Mucosa of rectum (tissue), 2 donors: Measurements from ENCODE around the gene BTBD17.

Experiments used
- H3K27ac ChIP-seq, 2 donors: one replicate each; pipeline ENCODE4 v1.7.0; 2013; ENCODE audit warnings: inconsistent platforms in 2 of 2, low read depth in 2 of 2, low read length in 2 of 2
- H3K27me3 ChIP-seq, 2 donors: one replicate each; pipeline ENCODE4 v1.7.0; 2013; ENCODE audit warnings: low read length in 2 of 2; ENCODE audit not compliant: control insufficient read depth in 2 of 2, insufficient read depth in 2 of 2
- H3K36me3 ChIP-seq, 2 donors: one replicate each; pipeline ENCODE4 v1.7.0; 2013; ENCODE audit warnings: low read length in 2 of 2; ENCODE audit not compliant: control insufficient read depth in 2 of 2, insufficient read depth in 2 of 2
- H3K4me1 ChIP-seq, 2 donors: one replicate each; pipeline ENCODE4 v1.7.0; 2013; ENCODE audit warnings: low read length in 2 of 2, mild to moderate bottlenecking in 1 of 2; ENCODE audit not compliant: control insufficient read depth in 2 of 2, insufficient read depth in 2 of 2
- H3K4me3 ChIP-seq, 2 donors: one replicate each; pipeline ENCODE4 v1.7.0; 2013; ENCODE audit warnings: low read length in 2 of 2
- H3K9ac ChIP-seq, 2 donors: one replicate each; pipeline ENCODE4 v1.7.0; 2013; ENCODE audit warnings: low read length in 2 of 2, low read depth in 1 of 2, mild to moderate bottlenecking in 1 of 2
- H3K9me3 ChIP-seq, 2 donors: one replicate each; pipeline ENCODE4 v1.7.0; 2013; ENCODE audit warnings: low read length in 2 of 2; ENCODE audit not compliant: control insufficient read depth in 2 of 2
- donor health status: healthy.
- donor health status: Normal muscosa, but diverticular disease.

BTBD17 gene

GRCh38 chr17:74349120-74349519, 12.5 kb downstream of the BTBD17 start:
- no peak overlapping the region for H3K9ac ChIP-seq
- no peaks in the 10 kb centered on the region for H3K36me3 ChIP-seq
- no peaks in the 10 kb centered on the region for H3K4me1 ChIP-seq
- H3K27me3 ChIP-seq = peaks cover 12 to 13% of the 10 kb centered on the region in 2 donors
- H3K4me3 ChIP-seq = no peak overlapping the region
- H3K27ac ChIP-seq = no peak overlapping the region
- H3K9me3 ChIP-seq = no peaks in the 10 kb centered on the region

- no peaks in the 10 kb centered on the region for H3K36me3 ChIP-seq
- no peak overlapping the region for H3K27ac ChIP-seq
- peaks cover 5 to 6% of the 10 kb centered on the region in 2 donors for H3K27me3 ChIP-seq
- H3K4me1 ChIP-seq = no peaks in the 10 kb centered on the region
- no peak overlapping the region for H3K4me3 ChIP-seq
- H3K9ac ChIP-seq = no peak overlapping the region
- no peaks in the 10 kb centered on the region for H3K9me3 ChIP-seq
Measured at GRCh38 chr17:74347646-74348045, 14.0 kb downstream of the BTBD17 start.

GRCh38 chr17:74345433-74346241, 16.0 kb downstream of the BTBD17 start:
- no peak overlapping the region for H3K27ac ChIP-seq
- H3K4me3 ChIP-seq = no peak overlapping the region
- no peak overlapping the region for H3K9ac ChIP-seq

GRCh38 chr17:74344658-74345057, 17.0 kb downstream of the BTBD17 start:
- Histone ChIP-seq H3K36me3 (no peaks in the 10 kb centered on the region), H3K27ac (no peak overlapping the region), H3K9ac (no peak overlapping the region), H3K4me3 (no peak overlapping the region), H3K27me3 (peaks cover 2 to 3% of the 10 kb centered on the region in 2 donors), H3K9me3 (no peaks in the 10 kb centered on the region), H3K4me1 (peaks cover 0 to 5% of the 10 kb centered on the region in 2 donors)

More at GRCh38 chr17:74345433-74346241, 16.0 kb downstream of the BTBD17 start:
- no peaks in the 10 kb centered on the region for H3K9me3 ChIP-seq
- no peaks in the 10 kb centered on the region for H3K4me1 ChIP-seq
- H3K36me3 ChIP-seq = no peaks in the 10 kb centered on the region
- H3K27me3 ChIP-seq = no peaks in the 10 kb centered on the region

GRCh38 chr17:74343526-74344284, 18.0 kb downstream of the BTBD17 start:
- Histone ChIP-seq H3K9ac (no peak overlapping the region), H3K27ac (no peak overlapping the region), H3K4me1 (peaks cover 2 to 5% of the 10 kb centered on the region in 2 donors), H3K9me3 (no peaks in the 10 kb centered on the region), H3K4me3 (no peak overlapping the region), H3K36me3 (no peaks in the 10 kb centered on the region), H3K27me3 (peaks cover 2 to 3% of the 10 kb centered on the region in 2 donors)

- Histone ChIP-seq H3K4me3 (no peak overlapping the region), H3K4me1 (peaks cover 2 to 5% of the 10 kb centered on the region in 2 donors), H3K9me3 (no peaks in the 10 kb centered on the region), H3K9ac (no peak overlapping the region), H3K27ac (no peak overlapping the region), H3K27me3 (peaks cover 2 to 3% of the 10 kb centered on the region in 2 donors), H3K36me3 (no peaks in the 10 kb centered on the region)
Measured at GRCh38 chr17:74343121-74343520, 18.5 kb downstream of the BTBD17 start.

- Histone ChIP-seq H3K4me1 (peaks cover 5 to 6% of the 10 kb centered on the region in 2 donors), H3K4me3 (no peak overlapping the region), H3K27ac (no peak overlapping the region), H3K27me3 (peaks cover 2 to 3% of the 10 kb centered on the region in 2 donors), H3K9ac (no peak overlapping the region), H3K9me3 (no peaks in the 10 kb centered on the region), H3K36me3 (no peaks in the 10 kb centered on the region)
Measured at GRCh38 chr17:74342224-74342623, 19.4 kb downstream of the BTBD17 start.

- H3K4me1 ChIP-seq = peaks cover 5 to 6% of the 10 kb centered on the region in 2 donors
Measured at GRCh38 chr17:74340470-74341023, 21.1 kb downstream of the BTBD17 start.

GRCh38 chr17:74339537-74340195, 22.0 kb downstream of the BTBD17 start:
- Histone ChIP-seq H3K4me1 (peaks cover 5 to 6% of the 10 kb centered on the region in 2 donors), H3K36me3 (no peaks in the 10 kb centered on the region), H3K27me3 (peaks cover 2 to 3% of the 10 kb centered on the region in 2 donors), H3K9me3 (no peaks in the 10 kb centered on the region), H3K4me3 (no peak overlapping the region), H3K27ac (no peak overlapping the region), H3K9ac (no peak overlapping the region)

More at GRCh38 chr17:74340470-74341023, 21.1 kb downstream of the BTBD17 start:
- no peaks in the 10 kb centered on the region for H3K9me3 ChIP-seq
- H3K9ac ChIP-seq = no peak overlapping the region
- H3K27ac ChIP-seq = no peak overlapping the region
- no peak overlapping the region for H3K4me3 ChIP-seq
- no peaks in the 10 kb centered on the region for H3K36me3 ChIP-seq
- H3K27me3 ChIP-seq = peaks cover 2 to 3% of the 10 kb centered on the region in 2 donors
